Activated CD8-positive, alpha-beta memory T cell treated with anti-CD3 and anti-CD28 coated beads, Interleukin-2, amount 50 U/mL, for 48 hours (primary cell): ENCODE measurements around the gene SYT1.
A peak's percentile ranks its signal among the peaks of the same experiment; 100 is the strongest.

Experiments used
- DNase-seq: peaks from one replicate; pipeline ENCODE4 v3.0.0-alpha.2; 2020

SYT1 gene

GRCh38 chr12:79366374-79366773 lies 501.8 kb downstream of the SYT1 start:
- no peak for DNase-seq

GRCh38 chr12:79367032-79367589 lies 502.5 kb downstream of the SYT1 start:
- no peak for DNase-seq

- no peak for DNase-seq
These were observed 505.4 kb downstream of the SYT1 start for GRCh38 chr12:79370021-79370420.

- DNase-seq, result no peak
These were observed 506.7 kb downstream of the SYT1 start for GRCh38 chr12:79371226-79371625.

DNA sequence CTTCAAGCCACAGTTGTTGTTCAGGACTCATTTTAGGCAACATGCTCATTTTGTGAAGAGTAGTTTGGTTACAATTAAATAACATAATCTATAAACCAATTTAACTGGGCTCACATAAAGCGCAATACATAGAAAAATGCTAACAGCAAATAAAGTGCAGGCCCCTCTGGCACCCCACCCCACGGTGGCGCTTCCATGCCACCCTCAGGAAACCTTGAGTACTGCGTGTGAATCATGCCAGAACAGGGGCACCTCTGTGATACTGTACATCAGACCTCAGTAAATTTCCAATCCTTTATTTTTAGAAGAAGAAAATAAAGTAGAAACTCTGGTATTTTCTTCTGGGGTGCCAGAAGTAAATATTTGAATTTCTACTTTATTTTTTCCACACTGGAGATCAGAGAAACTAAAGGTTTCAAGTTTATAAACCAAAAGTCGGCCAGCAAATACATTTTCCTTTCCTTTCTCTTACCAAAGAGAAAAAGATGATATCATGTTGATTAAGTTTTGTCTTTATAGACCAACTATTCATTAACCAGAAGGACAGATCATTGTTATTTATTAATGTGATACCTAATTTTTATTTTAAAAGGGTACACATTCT lies 509.4 kb downstream of the SYT1 start:
- DNase-seq, result peak; percentile 58

DNA sequence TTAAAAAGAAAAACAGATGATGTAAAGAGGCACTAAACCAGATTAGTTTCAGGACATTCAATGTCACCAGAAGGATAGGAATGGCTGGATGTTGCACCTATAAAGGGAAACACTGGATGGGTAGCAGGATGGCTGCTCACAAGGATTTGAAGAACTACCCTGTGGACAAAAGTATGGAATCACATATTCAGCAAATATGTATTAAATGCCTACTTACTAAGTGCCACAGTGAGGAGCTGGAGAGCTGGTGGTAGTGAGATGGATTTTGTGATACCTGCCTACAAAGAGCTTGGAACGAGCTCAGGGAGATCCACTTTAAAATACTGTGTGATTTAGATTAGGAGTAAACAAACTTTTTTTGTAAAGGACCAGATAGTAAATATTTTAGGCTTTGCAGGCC lies 510.0 kb downstream of the SYT1 start:
- DNase-seq, result no peak

DNA sequence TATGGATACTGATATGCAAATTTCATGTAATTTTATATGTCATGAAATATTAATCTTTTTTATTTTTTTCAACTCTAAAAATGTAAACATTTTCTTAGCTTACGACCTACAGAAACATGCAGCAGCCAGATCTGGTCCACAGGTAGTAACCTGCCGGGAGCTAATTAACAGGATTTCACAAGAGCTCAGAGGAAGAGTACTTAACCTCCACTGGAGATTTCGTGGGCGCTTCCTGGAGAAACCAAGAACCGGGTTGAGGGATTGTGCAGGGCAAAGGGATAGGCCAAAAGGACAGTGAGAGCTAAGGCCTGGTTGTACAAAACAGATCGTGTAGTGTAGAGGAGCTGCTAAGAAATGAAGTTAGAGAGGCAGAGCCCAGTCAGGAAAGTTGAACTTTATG lies 510.5 kb downstream of the SYT1 start:
- DNase-seq, result no peak

DNA sequence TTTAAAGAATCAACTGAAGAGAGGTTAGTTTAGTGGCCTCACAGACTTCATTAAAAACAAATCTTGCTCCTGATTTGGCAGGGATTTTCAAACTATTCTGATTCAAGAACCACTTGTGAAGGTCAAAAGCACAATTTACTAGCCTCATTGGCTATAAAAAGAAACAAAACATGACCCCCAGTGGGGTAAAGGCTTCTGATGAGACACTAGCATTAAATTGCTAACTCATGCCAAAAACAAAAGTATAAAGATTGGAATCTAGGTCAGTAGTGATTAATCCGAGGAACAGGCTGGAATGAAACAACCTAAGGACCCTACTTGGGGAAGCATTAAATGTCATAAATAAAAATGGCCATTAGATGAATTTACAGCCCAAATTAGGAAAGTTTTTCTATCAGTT lies 513.9 kb downstream of the SYT1 start:
- DNase-seq, result no peak

DNA sequence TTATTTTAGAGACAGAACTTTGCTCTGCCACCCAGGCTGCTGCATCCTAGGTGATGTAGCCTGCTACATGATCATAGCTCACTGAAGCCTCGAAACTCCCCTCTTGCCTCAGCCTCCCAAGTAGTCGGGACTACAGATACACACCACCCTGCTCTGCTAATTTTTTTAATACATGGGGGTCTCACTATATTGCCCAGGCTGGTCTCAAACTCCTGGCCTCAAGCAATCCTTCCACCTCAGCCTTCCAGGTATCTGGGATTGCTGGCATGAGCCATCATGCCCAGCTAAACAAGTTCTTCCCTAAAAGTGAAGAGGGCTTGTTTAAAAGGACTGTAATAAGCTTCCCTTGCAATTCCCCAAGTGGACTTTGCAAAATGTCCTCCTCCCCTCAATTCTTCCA lies 515.8 kb downstream of the SYT1 start:
- no peak for DNase-seq

DNA sequence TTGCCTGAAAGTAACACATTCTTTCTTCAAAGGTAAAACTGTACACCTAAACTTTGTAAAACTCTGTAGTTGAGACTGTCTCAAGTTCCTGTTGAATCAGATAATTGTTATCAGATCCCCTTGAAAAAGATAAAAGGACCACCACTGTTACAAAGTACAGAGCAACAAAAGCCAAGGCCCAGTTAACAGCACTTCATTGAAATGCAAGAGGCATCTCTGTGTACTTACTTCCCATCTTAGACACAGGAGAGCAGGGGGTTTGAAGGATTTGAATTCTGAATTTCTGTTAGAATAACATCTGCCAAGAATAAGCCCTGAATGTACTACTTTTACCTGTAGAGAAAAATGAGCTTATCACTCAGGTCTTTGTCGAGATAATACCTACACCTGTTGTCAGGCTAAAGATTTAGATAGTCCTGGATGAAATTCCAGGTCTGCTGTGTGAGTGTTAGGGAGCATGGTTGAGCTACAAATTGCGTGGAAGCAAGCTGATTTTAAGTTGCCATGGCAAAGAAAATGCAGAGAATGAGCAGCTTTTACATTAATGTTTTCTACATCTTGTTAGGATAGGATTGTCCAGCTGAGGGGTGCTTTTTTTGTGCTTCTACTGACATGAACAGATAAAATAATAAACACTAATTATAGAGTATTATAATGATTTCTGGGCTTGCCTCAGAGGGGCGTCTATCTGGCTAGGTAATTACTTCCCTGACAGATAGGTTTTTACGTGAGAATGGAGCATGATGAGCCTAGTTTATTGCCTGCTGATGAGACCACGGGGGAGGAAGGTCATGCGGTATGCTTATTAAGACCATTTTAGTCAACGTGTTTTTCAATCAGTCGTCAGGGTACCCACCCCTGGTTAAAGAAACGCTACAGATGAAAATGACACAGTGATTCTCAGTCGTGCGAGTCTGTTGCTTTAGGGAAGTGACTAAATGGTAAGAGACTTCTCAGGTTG lies 517.0 kb downstream of the SYT1 start:
- no peak for DNase-seq

DNA sequence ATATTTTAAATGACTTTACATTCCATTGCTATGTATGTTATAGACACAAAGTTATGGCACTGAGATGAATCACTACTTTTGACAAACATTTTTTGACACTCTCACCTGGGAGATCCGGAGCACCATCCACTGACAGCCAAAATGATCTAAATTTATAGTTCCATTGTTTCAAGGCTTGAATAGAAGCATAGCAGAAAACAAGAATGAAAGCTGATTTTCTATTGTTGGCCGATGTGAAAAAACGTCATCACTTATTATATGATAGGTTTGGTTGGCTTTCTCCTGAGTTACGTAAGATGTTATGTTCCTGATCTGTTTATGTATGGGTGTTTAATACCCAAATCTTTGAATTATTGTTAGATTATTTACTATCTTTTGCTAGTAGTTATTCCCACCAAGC lies 520.0 kb downstream of the SYT1 start:
- no peak for DNase-seq

DNA sequence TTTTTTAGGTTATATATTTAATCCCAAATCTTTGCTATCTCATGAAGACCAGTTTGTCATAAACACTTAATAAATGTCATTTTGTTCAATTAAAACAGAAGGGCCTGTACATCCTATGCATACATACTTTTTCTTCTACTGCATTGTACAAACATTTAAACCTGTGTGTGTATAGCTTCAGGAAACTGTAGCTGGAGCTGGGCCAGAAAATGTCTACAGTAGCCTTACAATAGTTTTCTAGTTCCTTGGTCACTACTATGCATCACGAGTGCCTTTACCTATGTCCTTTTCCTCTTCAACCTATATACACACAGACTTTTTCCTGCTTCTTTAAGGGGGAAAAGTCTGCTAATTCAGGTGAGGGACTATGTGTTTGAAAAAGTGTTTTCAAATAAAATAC lies 523.4 kb downstream of the SYT1 start:
- no peak for DNase-seq

- no peak for DNase-seq
These were observed 529.3 kb downstream of the SYT1 start for GRCh38 chr12:79393842-79394241.

- DNase-seq, result no peak
These were observed 533.0 kb downstream of the SYT1 start for GRCh38 chr12:79397609-79398008.

DNA sequence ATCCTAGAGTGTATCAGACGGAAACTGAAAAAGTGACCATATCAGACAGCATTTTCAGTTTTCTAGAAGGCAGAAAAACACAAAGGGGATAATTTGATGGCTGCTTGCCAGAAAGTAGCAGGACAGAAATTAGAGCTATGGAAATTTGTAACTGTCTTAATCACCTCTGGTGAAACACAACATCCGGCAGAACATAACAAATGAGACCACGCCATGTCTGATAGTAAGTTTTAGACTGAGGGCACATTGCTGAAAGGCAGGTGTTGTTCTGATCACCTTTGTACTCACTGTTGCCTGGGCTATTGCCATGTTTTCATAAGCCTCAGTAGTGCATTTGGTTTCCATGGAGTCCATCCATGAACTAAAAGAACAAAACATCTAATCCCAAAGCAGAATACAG lies 535.9 kb downstream of the SYT1 start:
- DNase-seq, result no peak

GRCh38 chr12:79402606-79403005 lies 538.0 kb downstream of the SYT1 start:
- no peak for DNase-seq

GRCh38 chr12:79406993-79407392 lies 542.4 kb downstream of the SYT1 start:
- DNase-seq, result no peak

GRCh38 chr12:79407671-79408622 lies 543.4 kb downstream of the SYT1 start:
- DNase-seq, result no peak

DNA sequence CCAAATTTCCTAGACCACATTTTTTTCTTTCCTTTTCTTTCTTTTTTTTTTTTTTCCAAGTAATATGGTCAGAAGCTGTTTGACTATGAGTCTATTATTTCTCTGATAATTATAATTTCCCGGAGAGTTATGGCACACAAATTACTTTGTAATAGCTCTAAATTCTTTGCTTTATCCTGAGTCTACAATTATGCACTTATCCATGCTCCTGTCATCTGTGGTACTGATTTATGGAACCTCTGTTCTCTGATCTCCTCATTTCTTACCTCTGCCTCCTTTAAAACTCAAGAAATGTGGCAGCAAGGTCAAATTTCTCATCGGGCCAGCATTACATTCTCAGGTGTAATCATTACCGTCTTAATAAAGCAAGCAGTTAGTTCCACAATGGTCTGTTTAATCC lies 544.1 kb downstream of the SYT1 start:
- DNase-seq, result no peak

- DNase-seq, result no peak
These were observed 545.0 kb downstream of the SYT1 start for GRCh38 chr12:79409562-79409961.

GRCh38 chr12:79411791-79412190 lies 547.2 kb downstream of the SYT1 start:
- no peak for DNase-seq

DNA sequence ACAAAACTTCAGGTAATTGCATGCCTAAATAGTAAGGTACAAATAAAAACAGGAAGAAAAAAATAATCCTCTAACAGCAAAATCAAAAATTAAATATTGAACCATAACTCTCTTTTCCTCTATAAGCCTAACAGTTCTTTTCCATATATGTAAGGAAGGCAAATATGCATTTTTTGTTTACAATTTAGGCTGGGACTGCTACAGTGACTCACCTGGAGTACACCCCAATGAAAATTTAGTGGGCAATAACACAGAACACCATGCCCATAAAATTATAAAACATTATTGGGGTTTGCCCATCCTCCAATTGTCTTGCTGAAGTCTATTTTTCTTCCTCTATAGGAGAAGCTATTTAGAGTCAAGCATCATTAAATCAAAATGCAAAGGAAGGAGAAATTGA lies 549.2 kb downstream of the SYT1 start:
- DNase-seq, result no peak

DNA sequence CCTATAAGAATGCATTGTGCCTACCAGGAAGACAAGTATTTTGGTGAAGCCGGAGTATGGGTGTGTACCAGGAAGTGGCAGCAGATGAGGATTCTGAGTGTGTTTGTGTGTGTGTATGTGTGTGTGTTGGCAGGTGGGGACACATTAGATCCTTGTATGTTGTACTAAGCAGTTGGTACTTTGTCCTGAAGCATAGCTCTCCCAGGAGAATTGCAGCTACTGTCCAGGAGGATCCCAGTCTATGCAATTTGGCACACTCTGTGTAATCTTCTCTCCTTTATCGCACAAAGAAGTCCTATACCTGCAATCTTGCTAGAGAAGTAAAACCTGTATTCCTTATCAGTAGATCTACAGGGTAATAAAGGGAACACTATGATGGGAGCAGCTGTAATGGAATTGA lies 549.7 kb downstream of the SYT1 start:
- DNase-seq, result no peak
